OCI-LY1 (cell line): ENCODE measurements around the gene ZBTB8OS.

ENCODE experiments used
- H2AFZ ChIP-seq: fragments of 200-600 bp; sonication (generic), shearing (Covaris generic); 2 replicates; pipeline ENCODE4 v1.6.0; 2014; ENCODE audit warnings: antibody characterized with exemption, mild to moderate bottlenecking, low read length
- H3F3A ChIP-seq: fragments of 200-600 bp; sonication (generic), shearing (Covaris generic); 2 replicates; pipeline ENCODE4 v1.6.0; 2014; ENCODE audit warnings: mild to moderate bottlenecking, antibody characterized with exemption, low read length, moderate library complexity; ENCODE audit not compliant: insufficient read depth
- H3K27ac ChIP-seq: fragments of 200-600 bp; sonication (generic); 2 replicates; pipeline ENCODE4 v1.5.1; 2014; ENCODE audit warnings: low read length, mixed run types, mild to moderate bottlenecking, low read depth; ENCODE audit not compliant: poor library complexity, severe bottlenecking
- H3K27me3 ChIP-seq: fragments of 200-600 bp; sonication (generic); 2 replicates; pipeline ENCODE4 v1.6.0; 2014; ENCODE audit warnings: antibody characterized with exemption, mild to moderate bottlenecking, low read length, moderate library complexity; ENCODE audit not compliant: insufficient read depth
- H3K36me3 ChIP-seq: fragments of 200-600 bp; sonication (generic); 2 replicates; pipeline ENCODE4 v1.6.1; 2014; ENCODE audit warnings: mild to moderate bottlenecking, antibody characterized with exemption, low read length, moderate library complexity, mixed read lengths; ENCODE audit not compliant: insufficient read depth
- H3K4me1 ChIP-seq: fragments of 200-600 bp; sonication (generic); 2 replicates; pipeline ENCODE4 v1.5.1; 2014; ENCODE audit warnings: mild to moderate bottlenecking, low read length, moderate library complexity; ENCODE audit not compliant: insufficient read depth, severe bottlenecking
- H3K4me2 ChIP-seq: fragments of 200-600 bp; sonication (generic), shearing (Covaris generic); 2 replicates; pipeline ENCODE4 v1.6.1; 2014; ENCODE audit warnings: low read length
- H3K4me3 ChIP-seq: fragments of 200-600 bp; sonication (generic); 2 replicates; pipeline ENCODE4 v1.5.1; 2014; ENCODE audit warnings: low read length, low read depth, mild to moderate bottlenecking, mixed read lengths; ENCODE audit not compliant: poor library complexity, severe bottlenecking
- H3K79me2 ChIP-seq: fragments of 200-600 bp; shearing (Covaris generic); 2 replicates; pipeline ENCODE4 v1.6.1; 2016; ENCODE audit warnings: mixed run types, low read length, mixed read lengths; ENCODE audit not compliant: insufficient read depth
- H3K9ac ChIP-seq: fragments of 200-600 bp; sonication (generic), shearing (Covaris generic); 2 replicates; pipeline ENCODE4 v1.6.1; 2014; ENCODE audit warnings: mild to moderate bottlenecking, low read length, mixed read lengths
- H3K9me2 ChIP-seq: fragments of 200-600 bp; sonication (generic), shearing (Covaris generic); 2 replicates; pipeline ENCODE4 v1.6.1; 2014; ENCODE audit warnings: low read depth, mild to moderate bottlenecking, low read length, mixed read lengths
- H3K9me3 ChIP-seq: fragments of 200-600 bp; shearing (Covaris generic); 2 replicates; pipeline ENCODE4 v1.6.1; 2014; ENCODE audit warnings: low read length, mixed read lengths
- H4K20me1 ChIP-seq: fragments of 200-600 bp; sonication (generic), shearing (Covaris generic); 2 replicates; pipeline ENCODE4 v1.6.0; 2016; ENCODE audit warnings: mild to moderate bottlenecking, low read length; ENCODE audit not compliant: insufficient read depth
- EZH2 ChIP-seq: fragments of 200-600 bp; sonication (generic), shearing (Covaris generic); IDR thresholded peaks from 2 replicates; pipeline ENCODE4 v1.8.0; 2017; ENCODE audit warnings: borderline replicate concordance, mixed run types, mild to moderate bottlenecking, antibody characterized with exemption, low read length, moderate library complexity, mixed read lengths
- TF ChIP-seq, protein P1 (sequence below): fragments of 200-600 bp; sonication (generic), shearing (Covaris generic); IDR thresholded peaks from 2 replicates; pipeline ENCODE4 v1.5.1; 2017; ENCODE audit warnings: mild to moderate bottlenecking, antibody characterized with exemption, low read length, moderate library complexity, mixed read lengths

Gene ZBTB8OS

DNA sequence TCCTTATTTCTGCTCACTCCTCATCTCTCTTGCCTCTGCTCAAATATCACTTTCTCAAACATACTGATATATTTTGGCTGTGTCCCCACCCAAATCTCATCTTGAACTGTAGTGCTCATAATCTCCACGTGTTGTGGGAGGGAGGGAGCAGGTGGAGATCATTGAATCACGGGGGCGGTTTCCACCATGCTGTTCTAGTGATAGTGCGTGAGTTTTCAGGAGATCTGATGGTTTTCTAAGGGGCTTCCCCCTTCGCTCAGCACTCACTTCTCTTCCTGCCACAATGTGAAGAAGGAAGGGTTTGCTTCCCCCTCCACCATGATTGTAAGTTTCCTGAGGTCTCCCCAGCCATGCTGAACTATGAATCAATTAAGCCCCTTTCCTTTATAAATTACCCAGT, 26.6 kb downstream of the ZBTB8OS start:
- TF ChIP-seq EZH2 = no peak
- TF ChIP-seq, protein P1, sequence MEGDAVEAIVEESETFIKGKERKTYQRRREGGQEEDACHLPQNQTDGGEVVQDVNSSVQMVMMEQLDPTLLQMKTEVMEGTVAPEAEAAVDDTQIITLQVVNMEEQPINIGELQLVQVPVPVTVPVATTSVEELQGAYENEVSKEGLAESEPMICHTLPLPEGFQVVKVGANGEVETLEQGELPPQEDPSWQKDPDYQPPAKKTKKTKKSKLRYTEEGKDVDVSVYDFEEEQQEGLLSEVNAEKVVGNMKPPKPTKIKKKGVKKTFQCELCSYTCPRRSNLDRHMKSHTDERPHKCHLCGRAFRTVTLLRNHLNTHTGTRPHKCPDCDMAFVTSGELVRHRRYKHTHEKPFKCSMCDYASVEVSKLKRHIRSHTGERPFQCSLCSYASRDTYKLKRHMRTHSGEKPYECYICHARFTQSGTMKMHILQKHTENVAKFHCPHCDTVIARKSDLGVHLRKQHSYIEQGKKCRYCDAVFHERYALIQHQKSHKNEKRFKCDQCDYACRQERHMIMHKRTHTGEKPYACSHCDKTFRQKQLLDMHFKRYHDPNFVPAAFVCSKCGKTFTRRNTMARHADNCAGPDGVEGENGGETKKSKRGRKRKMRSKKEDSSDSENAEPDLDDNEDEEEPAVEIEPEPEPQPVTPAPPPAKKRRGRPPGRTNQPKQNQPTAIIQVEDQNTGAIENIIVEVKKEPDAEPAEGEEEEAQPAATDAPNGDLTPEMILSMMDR = no peak
- no peaks in the 10 kb centered on the region for H3K9me3 ChIP-seq
- H3K9ac ChIP-seq = no peak overlapping the region
- no peaks in the 10 kb centered on the region for H3K79me2 ChIP-seq
- H3K4me1 ChIP-seq = peaks cover 19% of the 10 kb centered on the region
- peaks cover 43% of the 10 kb centered on the region for H3K36me3 ChIP-seq
- no peaks in the 10 kb centered on the region for H3K9me2 ChIP-seq
- no peak overlapping the region for H2AFZ ChIP-seq
- H3K27me3 ChIP-seq = no peaks in the 10 kb centered on the region
- no peak overlapping the region for H3K4me2 ChIP-seq
- no peaks in the 10 kb centered on the region for H4K20me1 ChIP-seq
- no peak overlapping the region for H3K4me3 ChIP-seq
- H3F3A ChIP-seq = no peaks in the 10 kb centered on the region
- no peak overlapping the region for H3K27ac ChIP-seq

DNA sequence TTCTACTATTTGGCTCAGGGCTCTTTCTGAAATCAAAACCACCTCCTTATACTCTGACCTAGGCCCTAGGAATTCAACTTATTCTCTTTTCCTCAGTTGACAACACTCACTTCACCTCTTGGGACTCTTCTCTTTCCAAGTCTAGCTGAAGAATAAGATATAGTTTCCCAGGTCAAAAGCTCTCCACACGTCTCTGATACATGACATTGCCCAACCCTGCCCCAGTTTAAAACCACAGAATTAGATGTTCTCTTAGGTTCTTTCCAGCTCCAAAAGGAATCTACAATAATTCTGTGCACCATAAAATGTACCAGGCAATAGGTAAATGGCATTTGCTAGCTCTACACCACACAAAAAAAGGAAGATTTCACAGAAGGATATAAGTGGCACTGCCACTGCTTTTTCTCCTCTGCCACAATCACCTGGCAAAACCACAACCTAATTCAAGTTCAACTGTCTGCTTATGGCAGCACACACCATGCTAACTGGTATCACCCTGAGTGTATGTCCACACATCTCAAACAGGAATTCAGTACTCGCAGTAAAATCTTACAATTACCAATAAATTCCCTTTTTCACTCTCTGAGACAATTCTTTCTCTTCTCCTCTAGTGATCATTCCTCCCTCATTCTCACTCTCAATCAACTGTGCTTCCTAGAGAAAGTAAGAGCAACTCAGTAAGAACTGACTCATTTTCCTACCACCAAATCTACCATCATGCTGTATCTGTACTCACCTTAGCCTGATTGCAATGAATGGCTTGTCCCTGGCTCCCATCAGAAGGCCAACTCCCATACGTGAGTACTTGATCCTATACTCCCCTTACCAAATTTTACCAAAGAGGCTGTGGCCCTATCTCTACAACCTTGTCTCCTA, 27.3 kb downstream of the ZBTB8OS start:
- H3K9ac ChIP-seq = no peak overlapping the region
- peaks cover 41% of the 10 kb centered on the region for H3K36me3 ChIP-seq
- no peaks in the 10 kb centered on the region for H3K9me2 ChIP-seq
- no peak overlapping the region for H3K4me2 ChIP-seq
- H3K4me1 ChIP-seq = peaks cover 12% of the 10 kb centered on the region
- H3F3A ChIP-seq = no peaks in the 10 kb centered on the region
- no peaks in the 10 kb centered on the region for H3K9me3 ChIP-seq
- H3K4me3 ChIP-seq = no peak overlapping the region
- no peak overlapping the region for H3K27ac ChIP-seq
- no peaks in the 10 kb centered on the region for H4K20me1 ChIP-seq
- no peaks in the 10 kb centered on the region for H3K27me3 ChIP-seq
- no peak overlapping the region for H2AFZ ChIP-seq
- TF ChIP-seq, protein P1 = no peak
- no peak for TF ChIP-seq EZH2
- no peaks in the 10 kb centered on the region for H3K79me2 ChIP-seq

DNA sequence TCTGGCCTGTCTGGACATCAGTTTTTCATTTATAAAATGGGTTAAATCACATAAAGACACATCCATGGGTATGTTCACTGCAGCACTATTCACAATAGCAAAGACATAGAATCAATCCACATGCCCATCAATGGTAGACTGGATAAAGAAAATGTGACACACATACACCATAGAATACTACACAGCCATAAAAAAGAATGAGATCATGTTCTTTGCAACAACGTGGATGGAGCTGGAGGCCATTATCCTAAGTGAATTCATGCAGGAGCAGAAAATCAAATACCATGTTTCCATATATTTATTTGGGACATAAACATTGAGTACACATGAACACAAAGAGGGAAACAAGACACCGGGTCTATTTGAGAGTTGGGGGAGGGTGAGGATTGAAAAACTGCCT, 28.1 kb downstream of the ZBTB8OS start:
- Histone ChIP-seq H4K20me1 (no peaks in the 10 kb centered on the region), H3F3A (no peaks in the 10 kb centered on the region), H2AFZ (no peak overlapping the region), H3K9me3 (no peaks in the 10 kb centered on the region), H3K36me3 (peaks cover 39% of the 10 kb centered on the region), H3K4me3 (no peak overlapping the region), H3K27me3 (no peaks in the 10 kb centered on the region), H3K27ac (no peak overlapping the region), H3K79me2 (no peaks in the 10 kb centered on the region), H3K4me1 (peaks cover 3% of the 10 kb centered on the region), H3K9me2 (no peaks in the 10 kb centered on the region), H3K4me2 (no peak overlapping the region), H3K9ac (no peak overlapping the region)
- TF ChIP-seq, protein P1 = no peak
- no peak for TF ChIP-seq EZH2
